HCEC 1CT (cell line): ENCODE data around the gene HCN1.
"Not testable (repeated sequence)": the region's sequence is repeated elsewhere in the genome, so short reads cannot be mapped to it uniquely, and the experiment has no call there.

Experiments
- DNase-seq: peaks from one replicate; pipeline ENCODE4 v3.0.0-alpha.2; 2017

HCN1 gene

DNA sequence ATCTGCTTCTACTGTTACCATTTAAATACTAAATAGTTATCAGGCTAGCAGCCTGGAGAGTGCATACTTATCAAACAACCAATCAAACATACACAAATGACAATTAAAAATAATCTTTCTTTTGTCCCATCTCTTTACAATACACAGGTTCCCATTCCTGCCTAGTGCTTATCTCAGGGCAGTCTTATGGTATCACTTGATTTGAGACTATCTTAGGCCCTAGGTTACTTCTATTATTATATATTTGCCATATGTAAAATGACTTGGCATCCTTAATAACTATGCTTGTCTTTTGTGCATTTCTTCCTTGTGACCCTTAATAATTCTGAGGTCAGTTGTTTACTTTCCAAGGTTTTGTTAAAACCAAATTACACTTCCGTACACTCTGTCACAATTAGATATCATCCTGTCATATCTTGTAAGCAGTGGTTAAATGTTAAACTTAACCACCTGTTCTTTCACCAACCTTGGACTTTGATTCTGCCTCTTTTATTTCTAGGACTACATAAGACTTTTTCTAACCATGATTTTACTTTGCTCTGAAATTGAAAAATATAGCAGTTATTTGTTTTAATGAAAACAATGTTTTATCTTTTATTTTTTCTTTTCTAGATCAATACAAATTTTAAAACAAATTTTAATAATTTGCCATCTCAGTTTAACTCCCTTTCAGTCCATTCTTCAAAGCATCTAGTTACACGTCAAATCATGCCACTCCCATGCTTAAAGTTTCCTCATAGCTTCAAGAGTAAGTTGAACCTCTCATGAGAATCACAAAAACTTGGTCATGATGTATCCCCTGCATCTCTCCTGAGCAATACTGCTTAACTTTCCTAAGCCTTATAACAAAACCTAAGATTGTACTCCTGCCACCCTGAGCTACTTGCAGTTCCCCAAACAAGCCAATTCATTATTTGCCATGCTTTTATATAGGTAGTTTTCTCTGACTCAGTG lies 281.3 kb downstream of the HCN1 start:
- no peak for DNase-seq

GRCh38 chr5:45411971-45412612 lies 284.1 kb downstream of the HCN1 start:
- peak; percentile 66 for DNase-seq

DNA sequence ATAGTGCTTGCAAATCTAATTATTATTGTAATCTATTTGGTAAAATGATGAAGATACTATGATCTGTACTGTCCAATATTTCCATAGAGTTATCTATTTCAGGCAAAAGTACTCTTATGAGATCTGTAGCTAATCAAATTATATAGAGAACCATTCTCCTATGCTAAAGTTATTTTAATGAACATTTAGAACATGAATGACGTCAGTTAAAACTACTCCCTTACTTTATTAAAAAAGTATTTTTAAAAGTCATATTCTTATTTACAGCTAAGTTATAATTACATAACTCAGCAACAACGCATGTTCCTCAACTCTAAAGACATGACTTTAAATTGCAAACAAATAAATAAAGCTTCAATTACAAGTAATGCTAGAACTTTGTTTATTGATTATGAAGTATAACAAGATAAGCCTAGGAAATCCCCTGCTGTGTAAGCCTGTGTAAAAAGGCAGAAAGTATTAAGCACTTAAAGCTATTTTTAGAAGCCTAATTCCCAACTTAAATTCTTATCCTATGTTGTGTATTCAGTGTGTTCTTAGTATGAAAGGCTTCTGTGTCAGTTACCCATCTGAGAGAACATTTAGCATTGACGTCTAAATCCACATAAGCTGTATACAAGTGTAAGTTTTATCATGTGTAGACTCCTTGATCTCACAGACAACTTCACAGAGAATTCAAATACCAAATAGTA lies 285.7 kb downstream of the HCN1 start:
- peak; percentile 11 for DNase-seq

GRCh38 chr5:45408067-45408466 lies 288.1 kb downstream of the HCN1 start:
- DNase-seq = peak; percentile 45

- DNase-seq = no peak
Measured at GRCh38 chr5:45402804-45403455, 293.2 kb downstream of the HCN1 start.

- DNase-seq = no peak
Measured at GRCh38 chr5:45399041-45399440, 297.1 kb downstream of the HCN1 start.

GRCh38 chr5:45385321-45386058 lies 310.7 kb downstream of the HCN1 start:
- peak; percentile 92 for DNase-seq

DNA sequence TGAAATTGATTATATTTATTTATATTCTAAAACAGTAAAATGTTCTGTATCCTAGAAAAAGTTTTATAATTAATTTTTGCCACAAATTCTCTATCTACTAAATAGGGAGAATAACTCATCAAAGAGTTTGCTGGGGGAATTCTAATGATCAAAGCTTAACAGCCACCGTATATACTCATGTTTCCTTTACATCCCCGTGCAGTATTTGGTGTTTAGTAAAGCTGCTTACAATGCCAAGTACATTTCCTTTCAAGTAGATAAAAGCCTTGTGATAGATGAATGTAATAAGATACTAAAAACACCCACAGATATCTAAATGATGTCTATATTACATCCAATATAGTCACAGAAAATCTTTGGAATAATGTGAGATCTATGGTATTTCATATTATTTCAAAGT lies 312.2 kb downstream of the HCN1 start:
- DNase-seq = no peak

GRCh38 chr5:45382583-45382982 lies 313.6 kb downstream of the HCN1 start:
- no peak for DNase-seq

DNA sequence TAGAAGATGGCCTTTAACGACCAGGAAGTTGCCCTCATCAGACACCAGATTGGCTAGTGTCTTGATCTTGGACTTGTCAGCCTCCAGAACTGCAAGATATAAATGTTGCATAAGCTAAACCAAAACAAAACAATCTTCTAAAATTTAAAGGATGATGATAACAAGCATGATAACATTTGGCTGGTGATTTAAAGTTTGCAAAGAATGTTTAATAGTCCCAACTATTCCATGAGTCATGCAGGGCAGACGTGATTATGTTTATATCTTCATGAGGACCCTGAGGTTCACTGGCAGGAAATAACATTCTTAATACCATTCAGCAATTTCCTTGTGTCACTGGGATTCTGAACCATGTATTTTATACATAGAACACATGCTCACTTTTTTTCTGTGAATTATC lies 319.8 kb downstream of the HCN1 start:
- peak; percentile 67 for DNase-seq

GRCh38 chr5:45372629-45373028 lies 323.6 kb downstream of the HCN1 start:
- no peak for DNase-seq

- not testable (repeated sequence) for DNase-seq
Measured at GRCh38 chr5:45371423-45371822, 324.8 kb downstream of the HCN1 start.

DNA sequence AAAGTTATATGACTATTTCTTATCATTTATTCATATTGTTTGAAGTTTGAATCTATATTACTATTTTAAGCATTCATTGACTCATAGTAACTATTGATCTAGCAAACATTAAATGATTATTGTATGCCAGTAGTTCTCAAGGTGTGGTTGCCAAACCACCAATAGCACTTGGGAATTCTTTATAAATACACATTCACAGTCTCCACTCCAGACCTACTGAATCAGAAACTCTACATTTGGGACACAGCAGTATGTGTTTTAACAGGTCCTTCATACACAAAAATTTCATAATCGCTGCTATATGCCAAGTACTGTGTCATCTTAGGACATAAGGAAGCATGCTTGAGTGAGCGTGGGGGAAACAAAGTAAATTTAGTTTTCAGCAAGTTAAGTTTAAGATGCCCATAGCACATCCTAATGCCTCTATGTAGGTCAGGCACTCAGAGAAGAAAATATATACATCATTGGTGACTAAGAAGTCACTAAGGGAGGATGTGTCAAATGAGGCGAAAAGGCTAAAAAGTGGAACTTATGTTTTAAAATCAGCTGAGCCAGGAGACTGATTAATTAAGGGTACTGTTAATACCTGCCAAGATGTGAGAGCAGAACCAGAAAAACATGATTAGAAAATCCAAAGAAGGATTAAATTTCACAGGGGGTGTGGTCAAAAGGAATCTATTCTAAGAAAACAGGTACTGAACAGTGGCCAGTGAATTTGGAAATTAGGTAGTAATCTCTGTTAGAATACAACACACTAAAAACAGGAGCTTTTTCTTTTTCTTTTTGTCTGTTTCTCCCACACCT lies 340.8 kb downstream of the HCN1 start:
- no peak for DNase-seq

DNA sequence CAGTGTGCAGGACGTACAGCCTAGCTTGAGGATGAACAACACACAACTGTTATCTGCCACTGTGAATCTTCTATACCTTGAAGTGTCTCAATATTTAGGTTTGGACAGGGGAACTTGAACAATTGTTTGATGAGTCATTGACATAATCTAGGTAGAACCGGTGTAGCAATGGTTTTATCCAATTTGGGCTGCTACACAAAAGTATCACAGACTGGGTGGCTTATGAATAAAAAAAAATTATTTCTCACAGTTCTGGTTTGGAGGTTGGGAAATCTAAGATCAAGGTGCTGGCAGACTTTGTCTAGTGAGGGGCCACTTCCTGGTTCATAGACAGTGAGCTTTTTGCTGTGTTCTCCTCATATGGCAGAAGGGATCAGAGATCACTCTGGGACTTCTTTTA lies 359.7 kb downstream of the HCN1 start:
- no peak for DNase-seq

- no peak for DNase-seq
Measured at GRCh38 chr5:45335978-45336377, 360.2 kb downstream of the HCN1 start.

DNA sequence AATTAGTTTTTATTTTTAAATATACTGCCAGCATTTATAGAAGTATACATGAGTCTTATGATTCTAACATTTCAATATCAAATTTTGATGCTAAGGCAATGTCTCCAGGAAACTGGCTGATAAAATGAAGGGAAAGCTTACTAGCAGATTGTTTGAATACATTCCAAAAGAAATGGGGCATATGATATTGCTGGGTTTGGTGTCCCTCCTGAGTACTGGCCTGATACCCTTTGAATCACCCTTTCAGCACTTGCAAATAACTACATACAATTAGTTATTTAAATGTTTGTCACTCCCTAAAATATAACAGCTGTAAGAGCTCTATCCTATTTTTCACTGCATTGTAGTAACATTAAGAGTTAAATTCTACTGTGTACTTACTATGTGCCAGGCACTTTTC lies 360.8 kb downstream of the HCN1 start:
- no peak for DNase-seq

DNA sequence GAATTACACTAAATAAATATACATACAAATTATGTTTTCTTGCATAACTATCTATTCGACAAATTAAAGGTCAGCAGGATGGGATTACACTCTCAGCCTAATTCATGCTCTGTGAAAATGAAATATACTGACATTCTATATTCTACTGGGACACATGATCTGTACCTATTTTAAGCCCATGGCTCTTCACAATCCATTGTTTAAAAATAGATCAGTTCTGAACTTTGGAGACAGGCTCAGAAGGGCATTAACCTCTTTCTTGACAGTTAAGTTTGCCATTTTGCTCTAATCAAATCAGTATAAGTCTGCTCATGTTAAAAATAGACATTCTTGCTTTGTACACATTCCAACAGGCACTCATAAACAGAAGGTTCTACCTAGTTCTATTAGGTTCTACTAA lies 361.2 kb downstream of the HCN1 start:
- DNase-seq = no peak

GRCh38 chr5:45312627-45313026 lies 383.6 kb downstream of the HCN1 start:
- DNase-seq = not testable (repeated sequence)

DNA sequence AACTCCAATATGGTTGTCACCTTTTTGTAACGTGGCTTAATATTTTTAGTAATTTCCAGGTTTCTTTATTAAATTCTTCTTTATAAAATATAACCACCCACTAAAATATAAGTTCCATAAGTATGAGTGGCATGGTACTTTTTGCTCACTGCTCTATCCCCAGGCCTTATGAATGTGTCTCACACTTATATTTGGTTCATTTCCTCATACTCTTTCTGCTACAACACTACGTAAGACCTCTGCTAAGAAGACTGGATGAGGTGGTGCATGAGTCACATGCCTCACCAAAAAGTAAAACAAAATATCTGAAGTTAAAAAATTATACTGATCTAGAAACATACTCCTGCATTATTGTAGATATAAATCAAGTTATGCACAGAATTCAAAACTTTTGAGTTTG lies 400.9 kb downstream of the HCN1 start:
- no peak for DNase-seq

DNA sequence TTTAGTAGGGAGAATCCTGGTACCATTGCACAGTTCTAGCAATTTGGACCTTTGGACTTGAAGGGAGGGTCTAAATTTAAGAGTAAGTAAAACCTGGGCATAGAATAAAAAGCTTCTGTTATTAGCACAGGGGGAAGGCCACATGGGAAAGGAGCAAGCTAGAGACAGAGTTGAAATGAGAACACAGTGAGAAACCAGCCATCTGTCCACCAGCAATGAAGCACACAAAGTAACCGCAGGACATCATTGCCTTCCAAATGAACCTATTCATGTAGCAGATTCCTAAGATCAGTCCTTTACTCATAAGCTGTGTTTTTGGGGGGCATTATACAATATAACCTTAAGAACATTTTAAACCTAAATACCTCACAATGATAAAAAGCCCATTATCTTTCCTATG lies 407.4 kb downstream of the HCN1 start:
- no peak for DNase-seq

- no peak for DNase-seq
Measured at GRCh38 chr5:45284436-45284835, 411.7 kb downstream of the HCN1 start.

DNA sequence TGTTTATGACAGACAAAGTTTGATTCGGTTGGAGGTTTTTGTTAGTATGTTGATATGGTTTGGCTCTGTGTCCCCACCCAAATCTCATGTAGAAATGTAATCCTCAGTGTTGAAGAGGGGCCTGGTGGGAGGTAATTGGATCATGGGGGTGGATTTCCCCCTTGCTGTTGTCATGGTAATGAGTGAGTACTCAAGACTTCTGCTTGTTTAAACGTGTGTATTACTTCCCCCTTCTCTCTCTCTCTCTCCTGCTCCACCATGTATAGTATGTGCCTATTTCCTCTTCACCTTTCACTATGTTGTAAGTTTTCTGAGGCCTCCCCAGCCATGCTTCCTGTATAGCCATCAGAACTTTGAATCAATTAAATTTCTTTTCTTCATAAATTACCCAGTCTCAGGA lies 415.1 kb downstream of the HCN1 start:
- no peak for DNase-seq
